ENCODE results near the gene MPV17. TPM values are rescaled to one million over a fixed set of nuclear protein-coding genes. Genes with fewer than 3 reads are reported as not detected.

Gene MPV17
- total RNA-seq = 107 TPM

GRCh38 chr2:27322766-27323595 is at the start of gene MPV17:
TSS of gene MPV17 (minus strand) at chr2:27323097. CDS start at chr2:27322517, 580 bp downstream.

GRCh38 chr2:27370026-27370815 is 47.3 kb upstream of the MPV17 start, which contains the start of the genes EIF2B4 and SNX17:
TSS of gene EIF2B4 (minus strand) at chr2:27370338. CDS start at chr2:27370314, 24 bp downstream.
TSS of gene SNX17 (plus strand) at chr2:27370616. CDS start at chr2:27370744, 128 bp downstream.

DNA sequence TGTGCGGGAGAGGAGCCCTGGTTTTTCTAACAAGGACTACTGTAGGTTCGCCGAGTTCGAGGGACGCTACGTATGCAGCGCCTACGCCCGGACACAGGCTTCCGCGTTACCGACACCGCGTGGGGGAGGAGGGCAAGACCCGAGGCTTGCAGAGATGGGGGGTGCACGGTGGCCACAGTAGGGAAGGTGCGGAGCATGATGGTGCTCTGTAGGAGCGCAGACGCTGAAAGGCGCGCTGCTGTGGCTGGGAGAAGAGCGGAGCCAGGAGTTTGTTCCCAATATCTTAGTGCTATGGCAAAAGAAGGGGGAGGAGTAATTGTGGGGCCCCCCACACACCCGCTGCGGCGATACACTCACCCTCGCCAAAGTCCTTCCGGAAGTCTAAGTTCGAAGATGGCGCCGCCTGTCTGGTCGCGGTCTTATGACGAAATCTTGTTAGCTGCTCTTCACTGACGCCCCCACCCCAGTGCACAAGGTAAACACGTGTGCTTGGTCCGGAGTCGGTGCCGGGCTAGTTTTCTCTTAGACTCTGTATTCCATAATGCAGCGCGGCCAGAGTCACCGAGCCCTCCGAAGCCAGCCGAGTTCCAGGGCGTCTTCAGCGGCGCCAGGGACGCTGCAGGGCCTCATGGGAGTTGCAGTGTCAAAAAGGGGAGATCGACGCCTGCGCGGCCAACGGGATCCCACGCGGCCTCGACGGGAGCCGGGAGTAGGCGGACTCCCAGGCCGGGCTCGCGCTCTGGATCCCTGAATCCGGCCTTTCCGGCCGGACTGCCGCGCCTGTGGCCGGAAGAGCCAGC is 33.7 kb upstream of the MPV17 start, which contains the start of gene GTF3C2:
TSS of gene GTF3C2 (minus strand) at position 383 of the 800 bp plus-strand sequence. CDS start 13,210 bp downstream, outside the sequence.

DNA sequence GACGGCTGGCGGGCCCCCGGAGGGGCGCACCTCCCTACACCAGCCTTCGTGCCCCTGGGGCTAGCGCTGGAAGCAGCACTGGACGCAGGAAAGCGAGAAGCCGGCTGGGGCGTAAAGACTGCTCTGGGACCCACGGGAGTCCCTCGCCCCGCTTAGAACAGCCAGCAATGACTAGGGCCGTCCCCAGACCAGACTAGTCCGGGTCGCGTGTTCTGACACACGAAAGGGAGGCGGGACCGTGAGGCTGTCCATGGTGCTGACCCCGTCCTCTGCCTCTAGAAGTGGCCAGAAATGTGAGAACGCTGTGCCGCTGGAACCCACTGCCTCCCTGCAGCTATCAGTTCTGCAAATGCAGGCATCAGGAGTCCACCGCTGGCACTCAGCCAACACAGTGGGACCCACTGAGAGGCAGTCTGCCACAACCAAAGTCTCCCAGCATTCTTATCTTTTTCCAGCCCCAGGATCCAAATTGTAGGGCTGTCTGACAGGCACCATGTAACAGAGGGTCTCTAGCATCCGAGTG is 14.5 kb downstream of the MPV17 start, which contains the start of gene UCN:
TSS of gene UCN (minus strand) at position 87 of the 523 bp plus-strand sequence. CDS start 550 bp downstream, outside the sequence.

GRCh38 chr2:27281855-27282559 is 40.9 kb downstream of the MPV17 start, which contains the start of gene TRIM54:
TSS of gene TRIM54 (plus strand) at chr2:27282429. CDS start at chr2:27282732, 303 bp downstream.

GRCh38 chr2:27275211-27276150 is 47.4 kb downstream of the MPV17 start, which contains the start of gene DNAJC5G:
TSS of gene DNAJC5G (plus strand) at chr2:27275433. CDS start at chr2:27276729, 1,296 bp downstream.

GRCh38 chr2:27262379-27263286 is 60.3 kb downstream of the MPV17 start, which contains the start of gene SLC30A3:
TSS of gene SLC30A3 (minus strand) at chr2:27263047. CDS start at chr2:27262906, 141 bp downstream.

Other genes with a start within 250 kb of the MPV17 start
- 2.2 TPM for gene EMILIN1, start 244.5 kb downstream of the MPV17 start, total RNA-seq
- 6.9 TPM for gene KHK, start 236.3 kb downstream of the MPV17 start, total RNA-seq
- 29.1 TPM for gene CGREF1, start 204.0 kb downstream of the MPV17 start, total RNA-seq
- 0.31 TPM for gene ABHD1, start 199.3 kb downstream of the MPV17 start, total RNA-seq
- 21.9 TPM for gene PREB, start 188.5 kb downstream of the MPV17 start, total RNA-seq
- gene PRR30, start 183.7 kb downstream of the MPV17 start, total RNA-seq = not detected
- not detected for gene TCF23, start 174.1 kb downstream of the MPV17 start, total RNA-seq
- gene ATRAID, start 111.1 kb downstream of the MPV17 start, total RNA-seq = 35.4 TPM
- 28.8 TPM for gene SLC5A6, start 110.8 kb downstream of the MPV17 start, total RNA-seq
- gene CAD, start 105.7 kb downstream of the MPV17 start, total RNA-seq = 20.7 TPM
- 0.31 TPM for gene SLC30A3, start 60.0 kb downstream of the MPV17 start, total RNA-seq
- gene DNAJC5G, start 47.7 kb downstream of the MPV17 start, total RNA-seq = not detected
- gene TRIM54, start 40.7 kb downstream of the MPV17 start, total RNA-seq = not detected
- gene UCN, start 14.7 kb downstream of the MPV17 start, total RNA-seq = not detected
- 56.7 TPM for gene GTF3C2, start 33.7 kb upstream of the MPV17 start, total RNA-seq
- 20.7 TPM for gene EIF2B4, start 47.2 kb upstream of the MPV17 start, total RNA-seq
- 57.0 TPM for gene SNX17, start 47.5 kb upstream of the MPV17 start, total RNA-seq
- 12.8 TPM for gene ZNF513, start 57.6 kb upstream of the MPV17 start, total RNA-seq
- gene PPM1G, start 86.5 kb upstream of the MPV17 start, total RNA-seq = 63.2 TPM
- gene NRBP1, start 105.5 kb upstream of the MPV17 start, total RNA-seq = 82.9 TPM
- not detected for gene KRTCAP3, start 119.3 kb upstream of the MPV17 start, total RNA-seq
- gene IFT172, start 166.6 kb upstream of the MPV17 start, total RNA-seq = 70.7 TPM
- gene FNDC4, start 172.1 kb upstream of the MPV17 start, total RNA-seq = 43.2 TPM
- 1.3 TPM for gene GCKR, start 173.7 kb upstream of the MPV17 start, total RNA-seq

All from parietal lobe (tissue), 1 donor.